Measurements from ENCODE around the gene SLC25A29.
"Not testable (repeated sequence)": the region's sequence is repeated elsewhere in the genome, so short reads cannot be mapped to it uniquely, and the experiment has no call there.

Gene SLC25A29

GRCh38 chr14:100293497-100294212 is 12.6 kb downstream of the SLC25A29 start:
- no peak for DNase-seq (ENCODE audit: low read depth in 3 of 3)

- no peak for DNase-seq (ENCODE audit: low read depth in 3 of 3)
Measured at GRCh38 chr14:100292776-100293461, 13.3 kb downstream of the SLC25A29 start.

GRCh38 chr14:100292301-100292775 is 13.9 kb downstream of the SLC25A29 start:
- no peak for DNase-seq (ENCODE audit: low read depth in 3 of 3)

- no peak for DNase-seq (ENCODE audit: low read depth in 3 of 3)
Measured at GRCh38 chr14:100291305-100292075, 14.8 kb downstream of the SLC25A29 start.

GRCh38 chr14:100290607-100291304 is 15.5 kb downstream of the SLC25A29 start:
- DNase-seq (ENCODE audit: low read depth in 3 of 3), result no peak

GRCh38 chr14:100289916-100290606 is 16.2 kb downstream of the SLC25A29 start:
- DNase-seq (ENCODE audit: low read depth in 3 of 3), result no peak

- DNase-seq (ENCODE audit: low read depth in 3 of 3), result no peak
Measured at GRCh38 chr14:100288382-100289185, 17.7 kb downstream of the SLC25A29 start.

GRCh38 chr14:100287998-100288295 is 18.3 kb downstream of the SLC25A29 start:
- DNase-seq (ENCODE audit: low read depth in 3 of 3), result not testable (repeated sequence)

- DNase-seq (ENCODE audit: low read depth in 3 of 3), result no peak
Measured at GRCh38 chr14:100287202-100287997, 18.8 kb downstream of the SLC25A29 start.

GRCh38 chr14:100286484-100287191 is 19.6 kb downstream of the SLC25A29 start:
- no peak for DNase-seq (ENCODE audit: low read depth in 3 of 3)

GRCh38 chr14:100285913-100286400 is 20.3 kb downstream of the SLC25A29 start:
- no peak for DNase-seq (ENCODE audit: low read depth in 3 of 3)

GRCh38 chr14:100285021-100285912 is 21.0 kb downstream of the SLC25A29 start:
- peak; percentile 55 to 71 (median 67) for DNase-seq (ENCODE audit: low read depth in 3 of 3)

- DNase-seq (ENCODE audit: low read depth in 3 of 3), result no peak
Measured at GRCh38 chr14:100283984-100284881, 22.0 kb downstream of the SLC25A29 start.

GRCh38 chr14:100283436-100283835 is 22.8 kb downstream of the SLC25A29 start:
- not testable (repeated sequence) for DNase-seq (ENCODE audit: low read depth in 3 of 3)

- no peak for DNase-seq (ENCODE audit: low read depth in 3 of 3)
Measured at GRCh38 chr14:100282766-100283419, 23.4 kb downstream of the SLC25A29 start.

- no peak for DNase-seq (ENCODE audit: low read depth in 3 of 3)
Measured at GRCh38 chr14:100282083-100282350, 24.2 kb downstream of the SLC25A29 start.
